ENCODE data around the gene NIPAL4. TPM values are rescaled to one million over a fixed set of nuclear protein-coding genes. Genes with fewer than 3 reads are reported as not detected.
A peak's percentile ranks its signal among the peaks of the same experiment; 100 is the strongest.
"Not testable (repeated sequence)": the region's sequence is repeated elsewhere in the genome, so short reads cannot be mapped to it uniquely, and the experiment has no call there.

NIPAL4 gene
- 0.81 TPM for total RNA-seq

GRCh38 chr5:157459715-157460599 is at the start of gene NIPAL4:
Gene NIPAL4, plus strand, starts transcription at chr5:157460213. Its CDS starts 108 bp downstream, at chr5:157460321.
- DNase-seq (ENCODE audit: low read depth in 2 of 3, low spot score in 2 of 3) = peak in 2 of 3 donors; percentile 47 to 48

GRCh38 chr5:157415838-157416237 is 44.2 kb upstream of the NIPAL4 start:
- DNase-seq (ENCODE audit: low read depth in 2 of 3, low spot score in 2 of 3) = no peak

GRCh38 chr5:157419521-157419920 is 40.5 kb upstream of the NIPAL4 start:
- DNase-seq (ENCODE audit: low read depth in 2 of 3, low spot score in 2 of 3) = not testable (repeated sequence)

GRCh38 chr5:157429920-157430319 is 30.1 kb upstream of the NIPAL4 start:
- not testable (repeated sequence) for DNase-seq (ENCODE audit: low read depth in 2 of 3, low spot score in 2 of 3)

GRCh38 chr5:157431544-157432200 is 28.3 kb upstream of the NIPAL4 start:
- peak; percentile 7 to 84 (median 61) for DNase-seq (ENCODE audit: low read depth in 2 of 3, low spot score in 2 of 3)

- no peak for DNase-seq (ENCODE audit: low read depth in 2 of 3, low spot score in 2 of 3)
Measured at GRCh38 chr5:157434096-157434495, 25.9 kb upstream of the NIPAL4 start.

- no peak for DNase-seq (ENCODE audit: low read depth in 2 of 3, low spot score in 2 of 3)
Measured at GRCh38 chr5:157443041-157443549, 16.9 kb upstream of the NIPAL4 start.

- DNase-seq (ENCODE audit: low read depth in 2 of 3, low spot score in 2 of 3) = no peak
Measured at GRCh38 chr5:157444224-157444623, 15.8 kb upstream of the NIPAL4 start.

GRCh38 chr5:157445745-157446411 is 14.1 kb upstream of the NIPAL4 start:
- DNase-seq (ENCODE audit: low read depth in 2 of 3, low spot score in 2 of 3) = no peak

- DNase-seq (ENCODE audit: low read depth in 2 of 3, low spot score in 2 of 3) = no peak
Measured at GRCh38 chr5:157446412-157446935, 13.5 kb upstream of the NIPAL4 start.

- DNase-seq (ENCODE audit: low read depth in 2 of 3, low spot score in 2 of 3) = no peak
Measured at GRCh38 chr5:157447201-157447637, 12.8 kb upstream of the NIPAL4 start.

GRCh38 chr5:157449011-157449723 is 10.8 kb upstream of the NIPAL4 start:
- DNase-seq (ENCODE audit: low read depth in 2 of 3, low spot score in 2 of 3) = no peak

GRCh38 chr5:157450024-157450423 is 10.0 kb upstream of the NIPAL4 start:
- no peak for DNase-seq (ENCODE audit: low read depth in 2 of 3, low spot score in 2 of 3)

GRCh38 chr5:157451806-157452205 is 8.2 kb upstream of the NIPAL4 start:
- no peak for DNase-seq (ENCODE audit: low read depth in 2 of 3, low spot score in 2 of 3)

- no peak for DNase-seq (ENCODE audit: low read depth in 2 of 3, low spot score in 2 of 3)
Measured at GRCh38 chr5:157454273-157454672, 5.7 kb upstream of the NIPAL4 start.

- DNase-seq (ENCODE audit: low read depth in 2 of 3, low spot score in 2 of 3) = no peak
Measured at GRCh38 chr5:157455057-157455456, 5.0 kb upstream of the NIPAL4 start.

GRCh38 chr5:157456301-157456700 is 3.7 kb upstream of the NIPAL4 start:
- no peak for DNase-seq (ENCODE audit: low read depth in 2 of 3, low spot score in 2 of 3)

GRCh38 chr5:157457391-157457790 is 2.6 kb upstream of the NIPAL4 start:
- no peak for DNase-seq (ENCODE audit: low read depth in 2 of 3, low spot score in 2 of 3)

GRCh38 chr5:157458835-157459234 is 1.2 kb upstream of the NIPAL4 start:
- DNase-seq (ENCODE audit: low read depth in 2 of 3, low spot score in 2 of 3) = no peak

Measured in hematopoietic multipotent progenitor cell (in vitro differentiated cells).